HG03439 (cell line): ENCODE data around the gene IL1R2.
"Not testable (repeated sequence)": the region's sequence is repeated elsewhere in the genome, so short reads cannot be mapped to it uniquely, and the experiment has no call there.

Source experiments
- ATAC-seq: cut with Tn5 transposase; IDR thresholded peaks from one replicate; pipeline ENCODE4 v1.9.1; 2021; ENCODE audit warnings: mild to moderate bottlenecking, moderate library complexity; ENCODE audit not compliant: unreplicated experiment

IL1R2 gene

GRCh38 chr2:101998896-101999789 lies 7.4 kb downstream of the IL1R2 start:
- no peak for ATAC-seq

- ATAC-seq = no peak
Measured at GRCh38 chr2:102000012-102000411, 8.3 kb downstream of the IL1R2 start.

GRCh38 chr2:102000813-102001766 lies 9.3 kb downstream of the IL1R2 start:
- no peak for ATAC-seq

GRCh38 chr2:102001767-102002142 lies 10.0 kb downstream of the IL1R2 start:
- no peak for ATAC-seq

GRCh38 chr2:102002228-102002627 lies 10.5 kb downstream of the IL1R2 start:
- no peak for ATAC-seq

GRCh38 chr2:102002909-102003308 lies 11.1 kb downstream of the IL1R2 start:
- not testable (repeated sequence) for ATAC-seq

- no peak for ATAC-seq
Measured at GRCh38 chr2:102003696-102004095, 11.9 kb downstream of the IL1R2 start.

GRCh38 chr2:102004581-102004980 lies 12.8 kb downstream of the IL1R2 start:
- no peak for ATAC-seq

- no peak for ATAC-seq
Measured at GRCh38 chr2:102005449-102005848, 13.7 kb downstream of the IL1R2 start.

- no peak for ATAC-seq
Measured at GRCh38 chr2:102005989-102006885, 14.5 kb downstream of the IL1R2 start.

GRCh38 chr2:102006886-102007278 lies 15.1 kb downstream of the IL1R2 start:
- no peak for ATAC-seq

- ATAC-seq = no peak
Measured at GRCh38 chr2:102008490-102008889, 16.7 kb downstream of the IL1R2 start.

- ATAC-seq = no peak
Measured at GRCh38 chr2:102009557-102009956, 17.8 kb downstream of the IL1R2 start.

- no peak for ATAC-seq
Measured at GRCh38 chr2:102010902-102011301, 19.1 kb downstream of the IL1R2 start.

GRCh38 chr2:102012061-102012614 lies 20.4 kb downstream of the IL1R2 start:
- no peak for ATAC-seq

- no peak for ATAC-seq
Measured at GRCh38 chr2:102013206-102014040, 21.7 kb downstream of the IL1R2 start.

- ATAC-seq = no peak
Measured at GRCh38 chr2:102014041-102014345, 22.2 kb downstream of the IL1R2 start.

GRCh38 chr2:102015399-102015798 lies 23.6 kb downstream of the IL1R2 start:
- ATAC-seq = no peak

GRCh38 chr2:102016399-102016955 lies 24.7 kb downstream of the IL1R2 start:
- no peak for ATAC-seq
